Hepatocyte (in vitro differentiated cells): ENCODE results near the gene THSD7B. TPM values are rescaled to one million over a fixed set of nuclear protein-coding genes. Genes with fewer than 3 reads are reported as not detected.

ENCODE experiments used
- DNase-seq: peaks from one replicate; pipeline ENCODE4 v3.0.0-alpha.2; 2016; ENCODE audit warnings: low spot score
- H2AFZ ChIP-seq: fragments of 200-600 bp; sonication (generic); 2 replicates; pipeline ENCODE4 v1.6.0; 2016; ENCODE audit warnings: antibody characterized with exemption, mild to moderate bottlenecking
- H3K27ac ChIP-seq: fragments of 200-600 bp; sonication (generic); 2 replicates; pipeline ENCODE4 v1.5.1; 2016; ENCODE audit warnings: mild to moderate bottlenecking
- H3K27me3 ChIP-seq: fragments of 200-600 bp; sonication (generic); 2 replicates; pipeline ENCODE4 v1.6.1; 2016
- H3K36me3 ChIP-seq: fragments of 200-600 bp; sonication (generic); replicated peaks from 2 replicates; pipeline ENCODE4 v1.5.1; 2016; ENCODE audit warnings: low read depth; ENCODE audit not compliant: insufficient read depth
- H3K4me1 ChIP-seq: fragments of 200-600 bp; sonication (generic); 2 replicates; pipeline ENCODE4 v1.5.1; 2016; ENCODE audit warnings: mild to moderate bottlenecking, moderate library complexity; ENCODE audit not compliant: insufficient read depth
- H3K4me2 ChIP-seq: fragments of 200-600 bp; sonication (generic); 2 replicates; pipeline ENCODE4 v1.6.0; 2016
- H3K4me3 ChIP-seq: fragments of 200-600 bp; sonication (generic); 2 replicates; pipeline ENCODE4 v1.5.1; 2016; ENCODE audit warnings: mild to moderate bottlenecking
- H3K79me2 ChIP-seq: fragments of 200-600 bp; sonication (generic); 2 replicates; pipeline ENCODE4 v1.6.0; 2017; ENCODE audit warnings: mild to moderate bottlenecking
- H3K9me2 ChIP-seq: fragments of 200-600 bp; sonication (generic); replicated peaks from 2 replicates; pipeline ENCODE4 v1.6.0; 2017; ENCODE audit warnings: mild to moderate bottlenecking; ENCODE audit not compliant: insufficient read depth
- H3K9me3 ChIP-seq: fragments of 200-600 bp; sonication (generic); 2 replicates; pipeline ENCODE4 v1.5.1; 2016; ENCODE audit warnings: low read depth, mild to moderate bottlenecking
- H4K20me1 ChIP-seq: fragments of 200-600 bp; sonication (generic); 2 replicates; pipeline ENCODE4 v1.6.0; 2016; ENCODE audit warnings: mild to moderate bottlenecking; ENCODE audit not compliant: insufficient read depth, poor library complexity, severe bottlenecking
- CTCF ChIP-seq: fragments of 200-600 bp; sonication (generic); IDR thresholded peaks from 2 replicates; pipeline ENCODE4 v1.5.1; 2016; ENCODE audit warnings: antibody characterized with exemption, mild to moderate bottlenecking; ENCODE audit not compliant: poor library complexity
- EZH2 ChIP-seq: fragments of 200-600 bp; sonication (generic); IDR thresholded peaks from 2 replicates; pipeline ENCODE4 v1.6.1; 2016; ENCODE audit warnings: antibody characterized with exemption, mild to moderate bottlenecking, borderline replicate concordance
- EZH2phosphoT487 ChIP-seq: fragments of 200-600 bp; sonication (generic); IDR thresholded peaks from one replicate; pipeline ENCODE4 v1.6.1; 2018; ENCODE audit warnings: antibody characterized with exemption, mild to moderate bottlenecking, low read depth, moderate library complexity; ENCODE audit not compliant: unreplicated experiment, severe bottlenecking
- WGBS: methylation state at CpG from one replicate; pipeline ENCODE4 v1.1.6; 2016; ENCODE audit warnings: low lambda C conversion rate; ENCODE audit errors: missing lambda C conversion rate; 5-methylcytosine and 5-hydroxymethylcytosine counted together
- polyA plus RNA-seq: library from polyadenylated mRNA; unstranded; fragments of >200 nt; fragmentation: Nextera tagmentation; extraction: Ambion mirVana; gene quantifications from 2 replicates; pipeline ENCODE4 v1.2.1, GENCODE V29; 2016
- total RNA-seq: library from RNA; depleted of rRNA; stranded (reverse); fragments of >200 nt; gene quantifications from 2 replicates; pipeline ENCODE4 v1.2.3, GENCODE V29; 2014

THSD7B gene
- total and polyA plus RNA-seq, 2 experiments from 2014 or later, result 0.48 to 5.7 TPM

DNA sequence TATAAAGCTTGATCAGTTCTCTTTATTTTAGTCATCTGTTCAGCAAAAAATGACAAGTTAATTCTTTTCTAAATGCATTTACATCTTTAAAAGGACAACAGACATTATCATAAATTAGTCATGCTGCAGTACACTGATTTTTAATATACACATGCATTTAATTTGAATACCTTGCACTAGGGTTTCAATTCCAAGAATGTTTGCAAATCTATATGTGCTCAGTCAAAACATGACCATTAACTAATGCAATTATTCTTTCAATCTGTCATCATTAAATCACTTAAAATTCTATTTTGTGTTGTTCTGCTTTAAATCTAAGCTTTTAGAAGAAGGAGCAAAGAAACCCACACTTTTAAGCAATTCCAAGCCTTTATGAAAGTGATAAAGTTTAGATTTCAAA is 342.6 kb downstream of the THSD7B start:
- H3K79me2 ChIP-seq, result no peaks in the 10 kb centered on the region
- H3K9me2 ChIP-seq, result no peaks in the 10 kb centered on the region
- no peaks in the 10 kb centered on the region for H3K36me3 ChIP-seq
- no peaks in the 10 kb centered on the region for H3K4me1 ChIP-seq
- H3K4me3 ChIP-seq, result no peak overlapping the region
- no peak overlapping the region for H3K27ac ChIP-seq
- TF ChIP-seq EZH2phosphoT487, result no peak
- no peak for TF ChIP-seq CTCF
- TF ChIP-seq EZH2, result no peak
- H2AFZ ChIP-seq, result no peak overlapping the region
- DNase-seq, result no peak
- no peaks in the 10 kb centered on the region for H3K27me3 ChIP-seq
- no peaks in the 10 kb centered on the region for H3K9me3 ChIP-seq
- H3K4me2 ChIP-seq, result no peak overlapping the region
- H4K20me1 ChIP-seq, result no peaks in the 10 kb centered on the region

- DNase-seq, result no peak
- Histone ChIP-seq H3K36me3 (no peaks in the 10 kb centered on the region), H3K9me3 (no peaks in the 10 kb centered on the region), H3K4me1 (no peaks in the 10 kb centered on the region), H3K4me3 (no peak overlapping the region), H4K20me1 (no peaks in the 10 kb centered on the region), H3K79me2 (no peaks in the 10 kb centered on the region), H2AFZ (no peak overlapping the region), H3K27me3 (no peaks in the 10 kb centered on the region), H3K27ac (no peak overlapping the region), H3K4me2 (no peak overlapping the region), H3K9me2 (no peaks in the 10 kb centered on the region)
- TF ChIP-seq EZH2 (no peak), EZH2phosphoT487 (no peak), CTCF (no peak)
- WGBS, result 82% methylated on average over 5 of the region's 5 CpGs
These were observed 346.6 kb downstream of the THSD7B start for GRCh38 chr2:137111896-137112295.

- no peak overlapping the region for H3K27ac ChIP-seq
- no peak for DNase-seq
- no peaks in the 10 kb centered on the region for H3K36me3 ChIP-seq
- H3K4me3 ChIP-seq, result no peak overlapping the region
- H3K79me2 ChIP-seq, result no peaks in the 10 kb centered on the region
- H2AFZ ChIP-seq, result no peak overlapping the region
- no peaks in the 10 kb centered on the region for H3K9me2 ChIP-seq
- no peak for TF ChIP-seq EZH2phosphoT487
- TF ChIP-seq EZH2, result no peak
- no peak for TF ChIP-seq CTCF
- whole genome bisulfite sequencing, result 94% methylated on average over 10 of the region's 10 CpGs
- no peaks in the 10 kb centered on the region for H4K20me1 ChIP-seq
- no peaks in the 10 kb centered on the region for H3K9me3 ChIP-seq
- H3K4me2 ChIP-seq, result no peak overlapping the region
- no peaks in the 10 kb centered on the region for H3K27me3 ChIP-seq
- H3K4me1 ChIP-seq, result peaks cover 5% of the 10 kb centered on the region
These were observed 349.9 kb downstream of the THSD7B start for GRCh38 chr2:137115081-137115794.

DNA sequence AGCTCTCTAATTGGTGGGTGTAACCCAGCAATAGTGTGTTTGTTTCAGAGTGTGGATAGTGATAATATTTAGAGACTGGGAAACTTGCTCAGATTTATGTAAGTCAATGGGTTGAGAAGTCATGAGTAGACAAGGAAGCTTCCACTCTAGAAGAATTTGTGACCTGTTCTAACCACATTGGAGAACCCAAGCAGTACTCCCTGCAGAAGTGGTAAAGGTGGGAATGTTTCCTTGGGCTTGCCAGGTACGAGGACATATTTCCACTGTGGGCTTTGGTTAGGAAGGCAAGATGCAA is 350.4 kb downstream of the THSD7B start:
- Histone ChIP-seq H3K4me2 (no peak overlapping the region), H3K4me3 (no peak overlapping the region), H3K27ac (no peak overlapping the region), H3K9me3 (no peaks in the 10 kb centered on the region), H3K4me1 (peaks cover 5% of the 10 kb centered on the region), H3K79me2 (no peaks in the 10 kb centered on the region), H4K20me1 (no peaks in the 10 kb centered on the region), H2AFZ (no peak overlapping the region), H3K27me3 (no peaks in the 10 kb centered on the region), H3K36me3 (no peaks in the 10 kb centered on the region), H3K9me2 (no peaks in the 10 kb centered on the region)
- TF ChIP-seq EZH2, result no peak
- no peak for TF ChIP-seq EZH2phosphoT487
- TF ChIP-seq CTCF, result no peak
- WGBS, result 82% methylated on average over 1 of the region's 1 CpG
- DNase-seq, result no peak
